HG03108 (cell line): ENCODE results near the gene GNS.

ENCODE experiments used
- ATAC-seq: cut with Tn5 transposase; IDR thresholded peaks from one replicate; pipeline ENCODE4 v1.9.1; 2021; ENCODE audit warnings: moderate library complexity; ENCODE audit not compliant: unreplicated experiment

GNS gene

DNA sequence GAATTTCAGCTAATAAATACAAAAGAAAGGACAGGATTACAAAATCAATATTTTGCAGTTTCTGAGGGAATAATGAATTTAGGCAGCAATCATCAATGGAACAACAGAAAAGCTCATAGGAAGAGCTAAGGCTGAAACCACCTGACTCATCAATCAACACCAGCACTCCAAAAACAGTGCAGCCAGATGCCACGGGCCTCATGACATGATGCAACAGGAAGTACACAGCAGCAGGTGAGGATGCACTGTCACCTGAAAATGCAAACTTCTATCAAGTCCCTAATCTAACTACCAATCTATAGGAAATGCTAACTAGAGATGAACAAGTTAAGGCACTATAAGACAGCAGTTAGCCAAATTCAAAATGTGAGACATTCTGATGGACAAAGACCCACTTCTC is 21.7 kb downstream of the GNS start:
- ATAC-seq, result no peak

DNA sequence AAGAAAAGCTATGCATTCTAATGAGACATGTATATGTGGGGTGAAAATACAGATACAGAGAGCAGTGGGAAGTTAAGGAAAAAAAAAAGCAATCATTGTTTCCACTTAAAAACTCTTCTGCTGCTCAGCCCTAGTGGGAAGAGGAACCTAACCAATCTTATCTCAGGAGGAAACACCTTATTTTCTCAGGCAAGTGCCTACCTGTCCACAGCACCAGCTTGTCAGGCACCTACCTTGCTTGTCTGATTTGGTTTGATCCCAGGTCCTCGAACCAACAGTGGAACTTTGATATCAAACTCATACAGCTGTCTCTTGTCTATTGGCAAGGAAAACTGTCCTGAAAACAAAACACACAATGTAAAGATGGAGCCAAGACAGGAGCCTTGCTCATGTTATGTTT is 22.4 kb downstream of the GNS start:
- no peak for ATAC-seq

DNA sequence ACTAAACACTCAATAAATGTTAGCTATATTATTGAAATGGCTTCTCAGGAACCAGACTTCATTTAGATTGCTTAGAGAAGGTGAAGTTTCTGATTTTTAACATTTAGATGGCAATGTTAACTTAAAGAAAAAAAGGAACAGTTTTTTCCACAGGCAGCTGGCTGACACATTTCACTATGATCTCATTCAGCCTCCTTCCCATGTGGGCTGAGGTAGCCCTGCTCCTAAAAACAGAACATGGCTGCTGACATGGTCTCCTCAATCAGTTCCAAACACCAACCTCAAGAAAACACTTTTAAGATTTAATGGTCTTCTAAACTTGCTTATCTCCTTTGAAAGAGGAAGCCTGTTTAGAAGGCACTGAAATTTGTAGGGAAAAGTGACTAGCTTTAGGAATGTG is 23.8 kb downstream of the GNS start:
- ATAC-seq, result no peak

DNA sequence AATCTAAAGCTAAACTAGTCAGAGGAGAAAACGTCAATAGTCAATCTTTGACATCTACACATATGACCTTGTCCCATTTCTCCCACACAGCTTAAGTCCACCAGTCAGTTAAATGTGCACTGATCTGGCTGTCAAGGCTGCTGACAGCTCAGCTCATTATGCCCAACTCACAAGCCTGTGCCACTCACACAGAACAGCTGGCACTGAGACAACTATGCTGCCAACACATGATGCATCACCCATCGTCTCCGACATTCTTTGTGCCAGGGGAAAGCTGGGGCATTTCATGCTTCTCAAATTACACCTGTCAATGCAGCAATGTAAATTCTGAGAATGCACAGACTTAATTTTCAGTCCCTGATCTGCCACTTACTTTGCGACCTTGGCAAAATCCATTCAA is 25.3 kb downstream of the GNS start:
- ATAC-seq, result no peak

DNA sequence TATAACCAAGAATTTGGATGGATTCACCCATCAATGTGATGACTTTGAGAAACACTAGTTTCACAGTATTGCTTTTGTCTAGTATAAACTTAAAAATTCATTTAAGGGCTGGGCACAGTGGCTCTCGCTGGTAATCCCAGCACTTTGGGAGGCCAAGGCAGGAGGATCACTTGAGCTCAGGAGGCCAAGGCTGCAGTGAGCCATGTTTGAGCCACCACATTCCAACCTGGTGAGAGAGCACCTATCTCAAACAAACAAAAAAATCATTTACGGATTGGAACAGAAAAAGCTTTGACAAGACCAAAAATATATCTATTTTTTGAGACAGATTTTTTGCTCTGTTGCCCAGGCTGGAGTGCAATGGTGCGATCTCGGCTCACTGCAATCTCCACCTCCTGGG is 27.5 kb downstream of the GNS start:
- no peak for ATAC-seq

DNA sequence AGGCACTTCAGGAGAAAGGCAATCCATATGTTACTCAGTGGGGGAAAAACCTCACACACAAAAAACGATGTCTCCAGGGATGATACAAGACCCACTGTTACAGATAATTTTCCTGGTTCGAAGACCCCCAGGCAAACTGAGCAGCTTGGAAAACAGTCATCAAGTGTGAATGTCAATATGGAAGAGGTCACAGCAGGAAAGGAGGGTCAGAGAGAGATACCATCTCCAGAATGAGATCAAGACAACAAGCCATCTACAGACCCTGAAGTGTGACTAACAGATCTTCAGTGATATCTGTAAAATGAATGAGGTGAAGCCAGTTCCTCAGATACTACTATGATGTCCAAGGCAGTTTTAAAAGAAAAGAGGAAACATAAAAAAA is 28.6 kb downstream of the GNS start:
- no peak for ATAC-seq

DNA sequence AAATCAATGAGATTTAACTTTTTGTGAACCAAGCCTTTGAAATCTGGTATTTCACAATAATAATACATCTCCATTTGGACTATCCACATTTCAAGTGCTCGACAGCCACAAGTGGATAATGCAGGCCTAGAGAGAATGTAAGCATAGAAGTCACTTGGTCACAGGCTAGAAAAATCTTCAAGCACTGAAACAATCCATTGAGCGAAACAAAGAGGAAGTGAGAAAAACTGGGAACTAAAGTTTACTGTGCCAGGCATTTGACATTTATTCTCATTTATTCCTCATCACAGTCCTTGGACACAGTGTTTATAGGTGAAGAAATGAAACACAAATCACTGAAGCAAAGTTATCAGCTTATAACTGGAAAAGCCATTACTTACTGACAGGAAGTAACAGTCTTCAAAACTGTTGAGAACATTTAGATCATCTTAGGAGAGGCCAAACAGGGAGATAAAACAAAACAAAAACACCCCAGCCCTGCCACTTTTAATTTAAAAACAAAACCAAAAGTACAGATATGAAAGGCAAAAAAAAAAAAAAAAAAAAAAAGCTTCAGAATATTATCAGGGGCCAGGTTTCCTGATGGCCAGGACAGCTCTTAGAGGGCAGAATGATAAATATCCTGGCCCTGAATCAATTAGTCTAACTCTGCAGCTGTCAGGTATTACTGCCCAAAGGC is 29.2 kb downstream of the GNS start:
- no peak for ATAC-seq

DNA sequence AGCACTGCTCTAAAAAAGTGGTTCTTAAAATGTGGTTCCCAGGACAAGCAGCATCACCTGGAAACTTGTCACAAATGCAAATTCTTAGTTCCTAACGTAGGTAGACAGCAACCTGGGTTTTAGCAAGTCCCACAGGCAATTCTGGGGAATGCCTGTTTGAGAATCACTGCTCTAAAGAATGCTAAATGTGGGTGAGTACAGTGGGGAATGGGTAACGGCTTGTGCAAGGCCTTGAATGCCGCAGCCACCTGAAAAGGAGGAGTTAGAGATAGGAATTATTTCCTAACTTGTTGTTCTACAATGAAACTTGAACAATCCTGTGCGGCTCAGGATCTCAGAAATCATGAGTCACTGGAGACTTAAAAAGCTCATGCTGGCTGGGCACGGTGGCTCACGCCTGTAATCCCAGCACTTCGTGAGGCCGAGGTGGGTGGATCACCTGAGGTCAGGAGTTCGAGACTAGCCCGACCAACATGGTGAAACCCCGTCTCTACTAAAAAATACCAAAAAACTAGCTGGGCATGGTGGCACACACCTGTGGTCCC is 34.9 kb downstream of the GNS start:
- ATAC-seq, result no peak

DNA sequence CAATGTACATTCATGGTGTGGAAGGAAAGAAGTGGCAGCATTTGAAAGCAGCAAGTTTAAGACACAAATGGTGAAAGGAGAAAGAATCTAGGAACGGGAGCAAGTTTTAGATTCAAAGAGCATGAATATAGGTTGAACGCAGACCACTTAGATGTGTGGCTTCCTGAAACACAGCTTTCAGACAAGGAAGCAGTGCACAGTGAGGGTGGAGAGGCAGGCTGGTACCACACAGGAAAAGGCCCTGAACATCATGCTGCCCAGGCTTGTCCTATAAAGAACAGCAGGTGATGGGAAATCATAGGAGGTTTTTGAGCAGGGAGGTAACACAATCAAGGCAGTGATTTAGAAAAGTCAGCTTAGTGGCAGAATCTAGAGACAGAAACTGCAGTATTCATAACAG is 35.6 kb downstream of the GNS start:
- no peak for ATAC-seq

DNA sequence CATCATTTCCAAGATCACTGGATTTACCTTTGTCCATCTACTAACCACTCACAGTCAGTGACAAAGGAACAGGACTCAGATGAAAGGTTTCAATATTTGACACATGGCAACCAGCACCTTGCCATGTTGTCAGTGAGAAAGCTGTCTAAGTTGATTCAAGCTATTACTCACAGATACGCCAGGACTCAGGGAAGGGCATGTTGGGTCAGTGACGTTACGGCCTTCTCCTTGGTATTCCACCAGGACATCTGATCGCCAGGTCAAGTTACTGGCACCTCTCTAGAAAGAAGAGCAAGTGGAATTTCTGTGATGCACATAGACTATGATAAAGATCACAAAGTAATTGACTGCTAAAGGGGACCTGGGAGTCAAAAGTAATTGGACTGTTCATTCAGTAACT is 36.4 kb downstream of the GNS start:
- no peak for ATAC-seq

DNA sequence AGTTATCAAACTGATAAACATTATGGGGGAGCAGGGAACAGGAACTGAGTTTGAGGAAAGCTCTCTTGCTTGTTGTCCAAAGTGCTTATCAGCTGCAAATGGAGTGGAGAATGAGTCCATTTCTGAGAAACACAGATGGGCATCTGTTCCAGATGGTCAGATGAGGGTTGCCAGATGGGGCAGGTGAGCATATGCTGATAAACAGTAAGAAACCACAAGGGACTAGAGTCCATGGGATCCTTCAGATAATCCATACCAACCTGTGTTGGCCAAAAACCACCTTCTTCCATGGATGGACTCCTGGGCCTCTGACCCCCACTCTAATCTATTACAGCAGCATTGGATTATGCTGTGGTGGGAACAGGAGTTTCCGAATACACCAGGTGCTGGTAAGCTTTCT is 38.3 kb downstream of the GNS start:
- no peak for ATAC-seq

DNA sequence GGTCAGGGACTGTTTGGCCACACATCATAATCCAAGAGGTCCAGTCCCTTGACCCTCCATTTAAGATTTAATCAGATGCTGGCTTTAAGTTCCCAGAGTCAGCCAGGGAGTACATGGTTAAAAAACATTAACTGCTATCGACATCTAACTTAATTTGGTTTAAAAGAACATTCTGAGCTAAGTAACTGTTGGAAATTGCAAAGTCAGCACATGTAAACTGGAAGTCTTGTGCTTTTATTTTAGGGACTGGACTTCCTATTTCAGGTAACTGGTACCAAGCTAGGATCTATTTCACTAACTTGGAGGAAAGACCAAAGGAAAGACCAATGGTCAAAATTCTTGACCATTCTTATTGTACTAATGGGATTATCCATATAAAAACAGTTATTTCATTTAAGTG is 40.6 kb downstream of the GNS start:
- no peak for ATAC-seq

DNA sequence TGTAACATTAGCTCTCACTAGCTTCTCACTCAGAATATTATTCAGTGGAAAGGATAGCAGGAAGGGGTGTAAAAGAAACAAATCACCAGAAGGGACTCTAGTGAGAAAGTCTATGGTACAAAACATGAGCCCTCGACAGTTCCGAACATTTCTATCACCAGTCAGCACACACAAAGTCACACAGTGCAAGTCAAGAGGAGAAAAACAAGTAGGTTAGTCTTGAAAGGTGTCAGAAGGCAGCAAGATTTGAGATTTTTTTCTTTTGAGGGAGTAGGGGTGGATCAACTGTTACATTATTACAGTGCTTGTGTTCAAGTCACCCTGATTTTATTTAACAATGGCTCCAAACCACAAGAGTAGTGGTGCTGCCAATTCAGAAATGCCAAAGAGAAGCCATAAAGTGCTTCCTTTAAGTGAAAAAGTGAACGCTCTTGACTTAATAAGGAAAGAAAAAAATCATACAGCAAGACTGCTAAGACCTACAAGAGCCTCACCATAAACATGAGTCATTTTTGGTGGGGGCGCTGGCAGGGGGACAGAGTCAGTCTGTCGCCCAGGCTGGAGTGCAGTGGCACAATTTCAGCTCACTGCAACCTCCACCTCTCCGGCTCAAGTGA is 42.3 kb downstream of the GNS start:
- ATAC-seq, result no peak

DNA sequence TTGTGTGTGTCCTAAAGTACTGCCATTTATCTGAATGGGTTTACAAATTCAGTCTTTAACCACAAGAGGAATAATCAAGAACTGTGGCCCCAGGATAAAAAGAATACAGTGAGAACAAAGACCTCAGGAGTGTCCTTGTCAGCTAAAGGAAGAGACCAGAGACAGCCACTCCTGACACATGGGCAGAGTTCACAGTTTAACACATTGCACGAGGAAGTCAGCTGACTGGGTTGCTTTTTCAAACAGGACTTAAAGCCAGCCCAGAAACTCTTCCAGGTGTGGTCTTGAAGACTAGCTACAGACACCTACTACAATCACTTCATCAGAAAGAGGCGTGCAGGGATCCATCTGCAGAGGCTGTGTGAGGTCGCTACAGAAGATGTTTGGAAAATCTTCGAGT is 42.8 kb downstream of the GNS start:
- no peak for ATAC-seq

DNA sequence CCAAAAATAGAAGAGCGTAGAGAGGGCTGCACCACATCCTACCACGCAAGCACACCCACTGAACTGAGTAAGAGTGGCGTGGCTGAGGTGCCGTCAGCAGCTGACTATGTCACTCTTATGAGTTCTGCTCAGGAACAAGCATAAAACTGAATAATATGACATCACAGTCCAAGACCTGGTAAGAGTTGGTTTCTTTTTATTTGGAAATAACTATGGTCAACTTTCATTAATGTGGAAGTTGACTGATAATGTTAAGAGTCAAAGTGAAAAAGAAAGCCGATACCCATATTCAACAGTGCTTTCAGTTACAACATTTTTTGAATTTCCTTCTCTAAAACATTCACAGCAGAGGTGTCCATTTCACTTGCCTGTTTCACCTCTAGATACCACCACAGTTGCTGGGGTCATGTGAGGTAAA is 44.6 kb downstream of the GNS start:
- peak; percentile 59 for ATAC-seq

DNA sequence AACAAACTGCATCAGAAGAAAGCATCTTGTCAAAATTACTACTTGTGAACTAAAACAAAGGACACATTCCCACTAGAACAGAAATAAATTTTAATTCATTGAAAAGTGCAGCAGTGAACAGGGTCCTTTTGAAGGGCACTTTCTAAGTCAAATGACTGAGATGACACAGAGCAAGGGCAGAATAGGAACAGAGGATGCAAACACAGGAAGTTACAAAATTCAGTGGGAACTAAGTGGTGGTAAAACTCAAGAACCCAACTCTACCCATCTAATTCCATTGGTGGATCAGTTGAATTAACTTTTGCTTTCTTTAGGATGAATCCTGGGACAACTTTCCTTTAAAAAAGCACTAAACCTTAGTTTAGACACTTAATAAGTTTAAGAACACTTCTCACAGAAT is 45.8 kb downstream of the GNS start:
- ATAC-seq, result no peak

DNA sequence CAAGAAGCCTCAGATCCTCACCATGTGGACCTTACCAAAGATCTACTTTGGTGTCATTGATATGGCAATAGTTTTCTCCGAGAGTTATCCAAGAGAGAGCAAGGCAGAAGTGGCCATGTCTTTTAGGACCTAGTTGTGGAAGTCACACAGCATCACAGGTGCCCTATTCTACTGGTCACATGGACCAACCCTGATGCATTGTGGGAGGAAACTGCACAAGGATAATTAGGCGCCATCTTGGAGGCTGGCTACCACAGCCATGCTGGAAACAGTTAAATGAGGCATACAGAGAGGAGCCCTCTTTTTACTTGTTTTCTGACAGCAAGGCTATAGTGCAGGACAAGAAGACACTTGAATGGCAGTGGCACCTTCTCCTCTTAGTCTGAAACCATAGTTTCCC is 49.8 kb downstream of the GNS start:
- ATAC-seq, result no peak

DNA sequence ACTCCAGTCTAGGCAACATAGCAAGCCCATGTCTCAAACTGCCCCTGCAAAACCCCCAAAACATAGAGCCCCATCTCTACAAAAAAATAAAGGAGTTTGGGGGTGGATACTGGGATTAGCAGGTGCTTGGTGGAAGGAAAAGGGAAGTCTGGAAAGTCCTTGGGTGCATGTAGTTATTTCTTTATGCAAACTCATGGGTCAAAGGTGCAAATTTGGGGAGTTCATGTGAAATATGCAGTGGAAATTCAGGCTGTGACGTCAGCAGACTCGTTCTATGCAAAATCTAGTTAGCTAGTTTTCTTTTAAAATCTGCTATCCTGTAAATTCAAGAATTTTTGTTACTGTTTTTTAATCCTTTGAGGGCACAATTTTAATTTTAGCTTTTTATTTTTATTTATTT is 51.3 kb downstream of the GNS start:
- ATAC-seq, result no peak

DNA sequence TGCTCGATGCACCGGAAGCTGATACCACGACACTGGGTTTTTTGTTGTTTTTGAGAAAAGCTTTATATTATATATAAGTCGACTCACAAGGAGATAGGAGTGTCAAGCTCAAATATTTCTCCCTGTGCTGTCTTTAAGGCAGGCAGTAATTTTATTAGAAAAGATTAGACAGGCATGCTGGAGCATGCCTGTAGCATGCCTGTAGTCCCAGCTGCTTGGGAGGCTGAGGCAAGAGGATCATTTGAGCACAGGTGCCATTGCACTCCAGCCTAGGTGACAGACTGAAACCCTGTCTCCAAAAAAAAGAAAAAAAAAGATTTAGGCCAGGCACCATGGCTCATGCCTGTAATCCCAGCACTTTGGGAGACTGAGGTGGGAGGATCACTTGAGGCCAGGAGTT is 51.8 kb downstream of the GNS start:
- no peak for ATAC-seq

DNA sequence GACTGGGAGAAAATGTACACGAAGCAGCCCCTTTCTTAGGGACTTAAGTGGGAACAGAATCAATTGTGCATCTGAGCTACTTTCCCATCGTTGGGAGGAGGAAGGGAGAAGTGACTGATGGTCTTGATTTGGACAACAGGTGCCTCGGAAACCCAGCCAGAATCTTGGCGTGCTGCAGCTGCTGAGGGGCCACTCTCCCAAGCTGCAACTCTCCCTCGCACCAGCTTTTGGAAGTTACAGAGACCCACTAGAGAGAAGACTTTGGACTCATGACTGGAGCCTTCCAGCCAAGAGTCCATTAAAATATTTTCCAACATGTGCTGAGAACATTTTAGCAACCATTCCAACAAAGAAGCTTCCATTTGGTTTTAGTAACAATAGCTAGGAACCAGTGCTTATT is 52.3 kb downstream of the GNS start:
- no peak for ATAC-seq

DNA sequence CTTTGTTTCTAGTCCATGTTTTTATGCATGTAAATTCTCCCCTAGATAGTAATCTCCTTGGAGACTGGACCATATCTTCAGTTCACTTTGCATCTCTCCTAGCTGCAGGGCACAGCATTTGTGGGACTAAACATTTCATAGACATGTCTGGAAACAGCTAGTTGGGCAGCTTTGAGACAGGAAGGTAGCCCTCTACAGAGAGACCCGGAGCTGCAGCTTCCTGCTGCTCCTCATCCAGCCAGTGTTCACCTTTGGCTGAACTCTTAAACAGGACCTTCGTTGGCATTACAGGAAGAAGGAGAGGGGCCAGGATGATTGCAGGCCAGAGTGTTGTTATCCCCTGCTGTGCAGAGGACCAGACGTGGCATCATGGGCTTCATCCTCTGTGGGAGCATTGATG is 52.9 kb downstream of the GNS start:
- ATAC-seq, result no peak

DNA sequence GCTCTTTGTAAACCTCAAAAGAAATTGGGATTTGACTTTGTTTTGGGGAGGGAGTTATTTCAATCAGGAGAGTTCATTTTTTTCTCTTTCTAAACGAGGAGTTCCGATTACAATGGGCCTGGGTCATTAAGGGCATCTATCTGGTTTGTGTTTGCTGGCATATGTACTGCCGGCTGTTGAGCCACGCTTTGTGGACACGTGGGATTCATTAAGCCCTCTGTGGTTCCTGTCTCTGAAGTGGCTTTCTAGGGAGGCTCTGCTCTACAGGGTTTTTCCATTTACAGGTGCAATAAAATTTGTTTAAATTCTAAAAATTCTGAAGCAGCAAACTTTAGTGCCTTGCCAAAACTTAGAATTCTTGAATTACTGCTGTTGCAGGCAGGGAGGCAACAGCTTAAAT is 57.9 kb downstream of the GNS start:
- ATAC-seq, result no peak

DNA sequence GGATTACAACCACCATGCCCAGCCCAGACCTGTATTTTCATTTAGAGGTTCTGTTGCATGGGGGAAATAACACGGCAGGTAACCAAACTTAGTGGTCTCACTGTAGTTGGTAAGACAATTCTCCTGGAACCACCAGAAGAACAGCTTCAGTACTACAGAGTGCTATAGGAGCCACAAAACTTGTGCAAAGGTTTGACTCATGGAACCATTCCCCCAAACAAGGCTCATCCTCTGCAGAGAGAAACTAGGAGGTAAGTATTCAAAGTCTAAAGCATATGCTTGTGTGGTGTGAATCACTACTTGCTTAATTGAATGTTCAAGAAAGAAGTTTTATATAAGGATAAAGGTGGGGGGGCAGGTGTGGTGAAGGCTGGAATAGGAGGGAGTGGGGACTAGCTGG is 58.7 kb downstream of the GNS start:
- ATAC-seq, result no peak
